DND-41 (cell line): ENCODE data around the gene ITGA11.

ENCODE experiments used
- ATAC-seq: fragments of 200-7000 bp; cut with Tn5 transposase; 3 replicates; pipeline ENCODE4 v1.9.1; 2021; ENCODE audit warnings: low read depth; ENCODE audit not compliant: insufficient read depth
- DNase-seq: peaks from one replicate; pipeline ENCODE4 v3.0.0-alpha.2; 2020
- H2AFZ ChIP-seq: 2 replicates; pipeline ENCODE4 v1.6.0; 2012; ENCODE audit warnings: low read depth, low read length
- H3K27ac ChIP-seq: 2 replicates; pipeline ENCODE4 v1.5.1; 2012; ENCODE audit warnings: low read length, inconsistent platforms
- H3K27me3 ChIP-seq: fragments of 200-600 bp; sonication (generic); 2 replicates; pipeline ENCODE4 v1.6.0; 2012; ENCODE audit warnings: low read length, mild to moderate bottlenecking, inconsistent platforms; ENCODE audit not compliant: insufficient read depth, poor library complexity
- H3K36me3 ChIP-seq: 2 replicates; pipeline ENCODE4 v1.5.1; 2012; ENCODE audit warnings: low read length, inconsistent platforms; ENCODE audit not compliant: insufficient read depth
- H3K4me1 ChIP-seq: 2 replicates; pipeline ENCODE4 v1.5.1; 2012; ENCODE audit warnings: mild to moderate bottlenecking, low read length; ENCODE audit not compliant: insufficient read depth
- H3K4me2 ChIP-seq: 2 replicates; pipeline ENCODE4 v1.6.0; 2012; ENCODE audit warnings: mild to moderate bottlenecking, moderate library complexity, low read length, inconsistent platforms; ENCODE audit not compliant: insufficient read depth
- H3K4me3 ChIP-seq, 2 experiments: fragments of 200-600 bp in 1 of 2; shearing (Covaris generic) in 1 of 2; 2 replicates each; pipeline ENCODE4 v1.5.1; 2012 to 2016; ENCODE audit warnings: inconsistent platforms in 2 of 2, low read length in 2 of 2, mild to moderate bottlenecking in 2 of 2, low read depth in 1 of 2, moderate library complexity in 1 of 2
- H3K79me2 ChIP-seq: 2 replicates; pipeline ENCODE4 v1.6.0; 2012; ENCODE audit warnings: low read length, inconsistent platforms; ENCODE audit not compliant: insufficient read depth
- H3K9ac ChIP-seq: 2 replicates; pipeline ENCODE4 v1.6.0; 2012; ENCODE audit warnings: low read depth, mild to moderate bottlenecking, inconsistent platforms, low read length, moderate library complexity
- H3K9me3 ChIP-seq: 2 replicates; pipeline ENCODE4 v1.5.1; 2012; ENCODE audit warnings: low read length, moderate library complexity, mild to moderate bottlenecking, inconsistent platforms; ENCODE audit not compliant: insufficient read depth, severe bottlenecking
- H4K20me1 ChIP-seq: 2 replicates; pipeline ENCODE4 v1.6.0; 2012; ENCODE audit warnings: low read length; ENCODE audit not compliant: insufficient read depth
- EZH2 ChIP-seq: IDR thresholded peaks from 3 replicates; pipeline ENCODE4 v1.6.1; 2012; ENCODE audit warnings: borderline replicate concordance, low read depth, mild to moderate bottlenecking, moderate library complexity, low read length, inconsistent platforms; ENCODE audit not compliant: severe bottlenecking
- TF ChIP-seq, protein P1 (sequence below): IDR thresholded peaks from 2 replicates; pipeline ENCODE4 v1.5.1; 2012; ENCODE audit warnings: borderline replicate concordance, low read length, moderate library complexity, mild to moderate bottlenecking; ENCODE audit not compliant: poor library complexity, severe bottlenecking; ENCODE audit errors: extremely low read depth

The ITGA11 gene

DNA sequence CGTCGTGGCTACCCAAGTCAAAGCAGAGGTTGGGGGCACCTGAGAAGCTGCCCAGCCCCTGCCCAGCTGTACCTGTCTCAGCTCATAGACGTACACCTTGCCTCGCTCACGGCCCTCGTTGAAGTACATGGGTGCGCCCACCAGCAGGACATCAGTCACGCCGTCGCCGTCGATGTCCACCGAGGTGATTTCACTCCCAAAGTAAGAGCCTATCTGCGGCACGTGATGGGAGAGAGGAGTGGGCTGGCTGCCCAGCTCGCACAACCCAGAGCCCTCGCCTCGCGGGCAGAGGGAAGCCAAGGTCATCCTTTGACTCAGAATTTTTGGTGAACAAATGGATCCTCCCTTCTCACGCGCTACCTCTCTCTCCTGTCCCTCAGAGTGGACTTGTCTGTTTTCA, 99.7 kb downstream of the ITGA11 start:
- no peaks in the 10 kb centered on the region for H3K36me3 ChIP-seq
- H3K4me1 ChIP-seq = no peaks in the 10 kb centered on the region
- H3K9me3 ChIP-seq = no peaks in the 10 kb centered on the region
- no peak overlapping the region for H3K4me3 ChIP-seq
- no peaks in the 10 kb centered on the region for H4K20me1 ChIP-seq
- ATAC-seq = no peak
- TF ChIP-seq, protein P1, sequence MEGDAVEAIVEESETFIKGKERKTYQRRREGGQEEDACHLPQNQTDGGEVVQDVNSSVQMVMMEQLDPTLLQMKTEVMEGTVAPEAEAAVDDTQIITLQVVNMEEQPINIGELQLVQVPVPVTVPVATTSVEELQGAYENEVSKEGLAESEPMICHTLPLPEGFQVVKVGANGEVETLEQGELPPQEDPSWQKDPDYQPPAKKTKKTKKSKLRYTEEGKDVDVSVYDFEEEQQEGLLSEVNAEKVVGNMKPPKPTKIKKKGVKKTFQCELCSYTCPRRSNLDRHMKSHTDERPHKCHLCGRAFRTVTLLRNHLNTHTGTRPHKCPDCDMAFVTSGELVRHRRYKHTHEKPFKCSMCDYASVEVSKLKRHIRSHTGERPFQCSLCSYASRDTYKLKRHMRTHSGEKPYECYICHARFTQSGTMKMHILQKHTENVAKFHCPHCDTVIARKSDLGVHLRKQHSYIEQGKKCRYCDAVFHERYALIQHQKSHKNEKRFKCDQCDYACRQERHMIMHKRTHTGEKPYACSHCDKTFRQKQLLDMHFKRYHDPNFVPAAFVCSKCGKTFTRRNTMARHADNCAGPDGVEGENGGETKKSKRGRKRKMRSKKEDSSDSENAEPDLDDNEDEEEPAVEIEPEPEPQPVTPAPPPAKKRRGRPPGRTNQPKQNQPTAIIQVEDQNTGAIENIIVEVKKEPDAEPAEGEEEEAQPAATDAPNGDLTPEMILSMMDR = no peak
- TF ChIP-seq EZH2 = no peak
- no peak overlapping the region for H3K27ac ChIP-seq
- no peak overlapping the region for H3K9ac ChIP-seq
- no peak for DNase-seq
- no peak overlapping the region for H2AFZ ChIP-seq
- peaks cover 4% of the 10 kb centered on the region for H3K27me3 ChIP-seq
- no peaks in the 10 kb centered on the region for H3K79me2 ChIP-seq
- no peak overlapping the region for H3K4me2 ChIP-seq

DNA sequence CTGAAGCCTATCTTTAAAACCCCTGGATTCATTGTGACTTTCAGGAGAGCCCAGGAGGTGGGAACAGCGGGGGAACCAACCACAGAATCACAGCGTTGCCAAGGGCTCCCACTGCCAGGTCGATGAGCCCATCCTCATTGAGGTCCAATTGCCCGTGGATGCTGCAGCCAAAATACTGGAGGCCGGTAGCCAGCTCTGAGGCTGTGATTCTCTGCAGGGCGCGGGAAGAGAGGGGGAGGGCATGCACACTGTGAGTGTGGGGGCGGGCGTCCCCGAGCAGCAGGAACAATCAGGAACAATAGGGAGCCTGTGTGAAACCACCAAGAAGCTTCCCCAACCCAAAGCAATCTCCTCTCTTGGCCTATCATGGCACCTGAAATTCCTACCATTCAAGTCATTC, 101.1 kb downstream of the ITGA11 start:
- H3K4me3 ChIP-seq = no peak overlapping the region
- H4K20me1 ChIP-seq = no peaks in the 10 kb centered on the region
- H3K27ac ChIP-seq = no peak overlapping the region
- no peak for DNase-seq
- TF ChIP-seq, protein P1 = no peak
- no peak for TF ChIP-seq EZH2
- peaks cover 4% of the 10 kb centered on the region for H3K27me3 ChIP-seq
- H2AFZ ChIP-seq = no peak overlapping the region
- H3K9ac ChIP-seq = no peak overlapping the region
- no peaks in the 10 kb centered on the region for H3K79me2 ChIP-seq
- peaks cover 4% of the 10 kb centered on the region; the same call in 1 of the 2 replicates for H3K4me1 ChIP-seq
- no peaks in the 10 kb centered on the region for H3K9me3 ChIP-seq
- no peak overlapping the region for H3K4me2 ChIP-seq
- H3K36me3 ChIP-seq = no peaks in the 10 kb centered on the region
- ATAC-seq = no peak

GRCh38 chr15:68330416-68330815, 101.5 kb downstream of the ITGA11 start:
- H3K9ac ChIP-seq = no peak overlapping the region
- H3K4me2 ChIP-seq = no peak overlapping the region
- peaks cover 4% of the 10 kb centered on the region for H3K27me3 ChIP-seq
- no peaks in the 10 kb centered on the region for H4K20me1 ChIP-seq
- no peak overlapping the region for H3K4me3 ChIP-seq
- no peak overlapping the region for H2AFZ ChIP-seq
- no peaks in the 10 kb centered on the region for H3K79me2 ChIP-seq
- no peak for ATAC-seq
- H3K27ac ChIP-seq = no peak overlapping the region
- no peaks in the 10 kb centered on the region for H3K9me3 ChIP-seq
- H3K36me3 ChIP-seq = no peaks in the 10 kb centered on the region
- no peak for TF ChIP-seq EZH2
- TF ChIP-seq, protein P1 = no peak
- DNase-seq = no peak
- H3K4me1 ChIP-seq = peaks cover 4% of the 10 kb centered on the region; the same call in 1 of the 2 replicates

DNA sequence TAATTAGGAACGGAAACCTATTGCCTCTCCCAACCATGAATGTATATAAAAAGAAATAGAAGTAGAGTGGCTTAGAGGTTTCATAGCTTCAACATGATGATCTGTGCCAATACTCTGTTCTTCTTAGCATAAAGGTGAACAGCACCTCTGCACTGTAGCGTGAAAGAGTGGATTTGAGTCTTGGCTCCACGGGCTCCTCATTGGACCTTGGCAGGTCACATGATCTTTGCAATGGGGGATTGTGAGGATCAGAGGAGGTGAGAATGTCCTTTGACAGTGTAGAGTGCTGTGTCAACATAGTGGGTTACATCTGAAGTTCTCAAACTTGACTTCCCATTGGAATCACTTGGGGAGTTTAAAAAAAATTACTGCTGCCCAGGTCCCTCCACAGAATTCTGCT, 103.0 kb downstream of the ITGA11 start:
- ATAC-seq (no peak), DNase-seq (no peak)
- Histone ChIP-seq H2AFZ (no peak overlapping the region), H4K20me1 (no peaks in the 10 kb centered on the region), H3K27me3 (no peaks in the 10 kb centered on the region), H3K4me1 (peaks cover 4% of the 10 kb centered on the region; the same call in 1 of the 2 replicates), H3K4me3 (no peak overlapping the region), H3K9me3 (no peaks in the 10 kb centered on the region), H3K4me2 (no peak overlapping the region), H3K9ac (no peak overlapping the region), H3K79me2 (no peaks in the 10 kb centered on the region), H3K36me3 (no peaks in the 10 kb centered on the region), H3K27ac (no peak overlapping the region)
- TF ChIP-seq, protein P1 = no peak
- no peak for TF ChIP-seq EZH2
